ENCODE results near the gene KCNJ15. TPM values are rescaled to one million over a fixed set of nuclear protein-coding genes. Genes with fewer than 3 reads are reported as not detected.

The KCNJ15 gene
- total RNA-seq, 2 donors from 2014 or later = 23.1 to 27.5 TPM

GRCh38 chr21:38258521-38259485 lies 2.0 kb downstream of the KCNJ15 start:
- ATAC-seq (no peak), DNase-seq (no peak)
- no peak for TF ChIP-seq POLR2A (IDR thresholded peaks at IDR 0.05)
- no peak for TF ChIP-seq CTCF (IDR thresholded peaks at IDR 0.05)
- Histone ChIP-seq H3K27ac (peak overlapping the region in 3 of 4 donors; percentile 2 to 74 (median 9)), H3K9me3 (no peaks in the 10 kb centered on the region), H3K4me3 (peak overlapping the region in 1 of 2 donors; percentile 7), H3K4me1 (peaks cover 36% of the 10 kb centered on the region), H3K27me3 (no peaks in the 10 kb centered on the region), H3K36me3 (replicated peaks in 1 of 2; ENCODE audit: insufficient read depth in 1 of 2, low read depth in 2 of 2) (no peaks in the 10 kb centered on the region)
- intact Hi-C loops (cut with DNase I) = no loop called here
- 44 to 49% methylated on average over 17 of the region's 17 CpGs for WGBS, 2 donors

- Histone ChIP-seq H3K4me1 (peaks cover 36% of the 10 kb centered on the region), H3K9me3 (no peaks in the 10 kb centered on the region), H3K27ac (peak overlapping the region in 1 of 4 donors; percentile 43), H3K4me3 (no peak overlapping the region), H3K27me3 (no peaks in the 10 kb centered on the region), H3K36me3 (replicated peaks in 1 of 2; ENCODE audit: insufficient read depth in 1 of 2, low read depth in 2 of 2) (no peaks in the 10 kb centered on the region)
- DNase-seq = no peak
- TF ChIP-seq POLR2A (IDR thresholded peaks at IDR 0.05) (no peak), CTCF (IDR thresholded peaks at IDR 0.05) (no peak)
- 25 to 37% methylated on average over 2 of the region's 2 CpGs for WGBS, 2 donors
- ATAC-seq = no peak
- intact Hi-C loops (cut with DNase I) = no loop called here
Observed at GRCh38 chr21:38259665-38260064, 2.9 kb downstream of the KCNJ15 start.

- no peak overlapping the region for H3K4me3 ChIP-seq
- TF ChIP-seq CTCF (IDR thresholded peaks at IDR 0.05) (no peak), POLR2A (IDR thresholded peaks at IDR 0.05) (no peak)
- no peaks in the 10 kb centered on the region for H3K9me3 ChIP-seq
- intact Hi-C loops (cut with DNase I) = no loop called here
- no peaks in the 10 kb centered on the region for H3K27me3 ChIP-seq
- no peaks in the 10 kb centered on the region for H3K36me3 ChIP-seq (replicated peaks in 1 of 2; ENCODE audit: insufficient read depth in 1 of 2, low read depth in 2 of 2)
- peaks cover 33% of the 10 kb centered on the region for H3K4me1 ChIP-seq
- H3K27ac ChIP-seq = no peak overlapping the region
- WGBS, 2 donors = 59 to 64% methylated on average over 6 of the region's 6 CpGs
- ATAC-seq (no peak), DNase-seq (no peak)
Observed at GRCh38 chr21:38260426-38260825, 3.6 kb downstream of the KCNJ15 start.

DNA sequence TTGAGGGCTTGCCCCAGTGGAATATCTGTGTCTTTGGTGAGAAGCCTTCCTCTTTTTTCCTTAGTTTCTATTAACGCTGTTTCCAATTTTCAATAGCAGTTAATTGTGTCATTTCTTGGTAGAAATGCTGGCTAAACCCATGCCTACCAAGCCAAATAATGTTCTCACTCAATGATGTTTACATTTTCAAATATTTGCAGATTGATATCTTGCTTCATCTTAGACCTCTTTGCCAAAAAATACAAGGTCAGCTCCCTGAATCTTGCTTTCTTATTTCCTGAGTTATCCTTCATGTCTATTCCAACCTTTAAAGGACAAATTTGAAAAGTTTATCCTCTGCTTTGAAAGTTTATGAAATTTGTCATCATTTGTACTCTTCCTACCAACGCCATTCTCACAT lies 5.1 kb downstream of the KCNJ15 start:
- ATAC-seq = no peak
- no peak for TF ChIP-seq CTCF (IDR thresholded peaks at IDR 0.05)
- TF ChIP-seq POLR2A (IDR thresholded peaks at IDR 0.05) = no peak
- no peak for DNase-seq
- 28 to 33% methylated on average over 2 of the region's 2 CpGs for WGBS, 2 donors
- intact Hi-C loops (cut with DNase I) = no loop called here
- Histone ChIP-seq H3K27me3 (no peaks in the 10 kb centered on the region), H3K27ac (no peak overlapping the region), H3K9me3 (no peaks in the 10 kb centered on the region), H3K4me3 (no peak overlapping the region), H3K4me1 (peaks cover 27% of the 10 kb centered on the region), H3K36me3 (replicated peaks in 1 of 2; ENCODE audit: insufficient read depth in 1 of 2, low read depth in 2 of 2) (no peaks in the 10 kb centered on the region)

Measured in body of pancreas (tissue), 4 donors.